G401 (cell line): ENCODE results near the gene NUDT14. TPM values are rescaled to one million over a fixed set of nuclear protein-coding genes. Genes with fewer than 3 reads are reported as not detected.

Source experiments
- DNase-seq: peaks from one replicate; pipeline ENCODE4 v3.0.0-alpha.2; 2015; ENCODE audit warnings: low spot score
- in situ Hi-C: cut with HindIII; loops from 2 replicates; pipeline ENCODE4 v1.10.0; 2016; ENCODE audit warnings: low sequenced_read_pairs, mixed read lengths
- total RNA-seq: library from RNA; depleted of rRNA; stranded (reverse); fragments of >200 nt; shearing (Covaris generic); gene quantifications from 2 replicates; pipeline ENCODE4 v1.2.3, GENCODE V29; 2014

Gene NUDT14
- total RNA-seq, 1 experiment from 2014 or later: 39.0 TPM

- in situ Hi-C loops: no loop called here
- no peak for DNase-seq
Observed at GRCh38 chr14:105141486-105142281, 39.4 kb downstream of the NUDT14 start.

DNA sequence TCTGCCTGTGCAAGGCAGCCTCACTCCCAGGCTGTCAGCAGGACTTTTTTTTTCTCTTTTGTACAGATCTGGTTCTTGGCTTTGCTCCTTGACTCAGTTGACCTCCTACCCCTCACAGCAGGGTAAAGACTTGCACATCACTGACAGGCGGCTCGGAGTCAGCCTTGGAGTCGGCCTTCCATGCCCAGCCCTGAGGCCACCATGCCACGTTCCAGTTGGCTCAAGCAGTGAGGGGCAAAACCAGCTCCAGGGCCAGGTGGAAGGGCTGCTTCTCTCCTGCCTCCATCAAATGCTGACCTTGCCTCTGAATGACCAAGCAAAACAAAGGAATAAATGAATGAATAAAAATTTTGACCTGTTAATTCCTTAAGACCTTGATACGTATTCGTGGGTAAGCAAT lies 40.1 kb downstream of the NUDT14 start:
- in situ Hi-C loops: no loop called here

GRCh38 chr14:105140581-105140980 lies 40.5 kb downstream of the NUDT14 start:
- in situ Hi-C loops: no loop called here
- DNase-seq: no peak

More for the DNA sequence above, 40.1 kb downstream of the NUDT14 start:
- no peak for DNase-seq

DNA sequence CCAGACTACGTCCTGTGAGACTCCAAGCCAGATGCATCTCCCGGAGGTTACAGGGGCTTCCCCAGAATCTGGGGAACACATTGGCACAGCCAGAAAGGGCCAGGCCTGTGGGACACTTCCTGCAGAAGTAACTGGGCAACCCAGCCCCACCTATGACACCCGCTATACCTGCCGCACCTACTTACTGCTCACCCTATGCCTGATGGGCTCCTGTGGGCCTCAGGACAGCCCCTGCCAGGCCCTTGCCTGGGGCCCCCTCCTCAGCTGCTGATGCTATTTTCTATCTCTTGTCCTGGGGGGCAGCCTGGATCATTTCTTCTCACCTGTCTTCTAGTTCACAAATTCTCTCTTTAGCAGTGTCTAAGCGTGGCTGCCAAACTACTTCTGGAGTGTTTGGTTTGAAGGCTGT lies 41.3 kb downstream of the NUDT14 start:
- DNase-seq: no peak
- in situ Hi-C loops: no loop called here

- DNase-seq: no peak
- in situ Hi-C loops: no loop called here
Observed at GRCh38 chr14:105139212-105139825, 41.8 kb downstream of the NUDT14 start.

GRCh38 chr14:105138551-105139111 lies 42.5 kb downstream of the NUDT14 start:
- in situ Hi-C loops: no loop called here

GRCh38 chr14:105138021-105138541 lies 43.0 kb downstream of the NUDT14 start:
- in situ Hi-C loops: no loop called here
- DNase-seq: no peak

More at GRCh38 chr14:105138551-105139111, 42.5 kb downstream of the NUDT14 start:
- no peak for DNase-seq

DNA sequence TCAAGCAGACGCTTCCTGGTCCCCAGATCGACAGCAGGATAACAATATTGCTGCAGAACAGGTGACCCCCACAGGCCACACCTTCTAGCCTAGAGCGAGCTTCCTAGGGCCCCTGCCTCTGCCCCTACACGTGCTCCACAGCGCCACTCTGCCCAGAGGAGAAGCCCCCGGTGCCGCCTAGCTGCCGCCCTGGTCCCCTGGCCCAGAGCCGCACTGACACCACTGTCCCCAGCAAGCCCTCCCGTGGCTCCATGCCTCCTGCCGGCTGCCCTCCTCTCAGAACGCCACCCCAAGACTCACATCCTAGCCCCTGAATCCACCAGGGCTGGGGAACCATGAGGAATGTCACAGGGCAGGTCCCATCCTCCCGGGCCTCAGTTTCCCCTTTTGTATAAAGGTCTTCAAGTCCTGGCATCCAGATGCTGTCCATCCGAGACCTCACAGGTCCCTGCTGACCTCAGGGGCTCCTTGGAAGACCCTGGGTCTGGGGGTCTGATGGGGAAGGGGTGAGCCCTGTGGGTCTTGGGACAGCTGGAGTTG lies 43.6 kb downstream of the NUDT14 start:
- in situ Hi-C loops: no loop called here
- no peak for DNase-seq

GRCh38 chr14:105136401-105137322 lies 44.5 kb downstream of the NUDT14 start:
- in situ Hi-C loops: no loop called here

DNA sequence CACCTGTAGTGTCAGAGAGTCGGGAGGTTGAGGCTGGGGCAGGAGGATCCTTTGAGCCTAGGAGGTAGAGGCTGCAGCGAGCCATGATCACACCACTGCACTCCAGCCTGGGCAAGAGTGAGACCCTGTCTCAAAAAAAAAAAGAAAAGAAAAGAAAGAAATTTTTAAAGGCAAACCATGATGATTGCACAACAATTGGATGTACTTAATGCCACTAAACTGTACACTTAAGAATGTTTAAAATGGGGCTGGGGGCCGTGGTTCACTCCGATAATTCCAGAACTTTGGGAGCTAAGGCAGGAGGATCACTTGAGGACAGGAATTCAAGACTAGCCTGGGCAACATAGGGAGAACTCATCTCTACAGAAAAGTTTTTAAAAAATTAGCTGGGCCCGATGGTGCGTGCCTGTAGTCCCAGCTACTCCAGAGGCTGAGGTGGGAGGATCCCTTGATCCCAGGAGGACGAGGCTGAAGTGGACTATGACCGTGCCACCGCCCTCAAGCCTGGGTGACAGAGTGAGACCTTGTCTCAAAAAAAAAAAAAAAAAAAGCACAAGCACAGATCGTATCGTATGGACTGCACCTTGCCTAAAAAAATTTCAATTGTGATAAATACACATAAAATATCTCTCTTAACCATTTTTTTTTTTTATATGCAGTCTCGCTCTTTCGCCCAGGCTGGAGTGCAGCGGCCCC lies 45.3 kb downstream of the NUDT14 start:
- no peak for DNase-seq
- in situ Hi-C loops: no loop called here

More at GRCh38 chr14:105136401-105137322, 44.5 kb downstream of the NUDT14 start:
- DNase-seq: no peak

GRCh38 chr14:105132921-105133654 lies 48.0 kb downstream of the NUDT14 start:
- in situ Hi-C loops: no loop called here
- no peak for DNase-seq

GRCh38 chr14:105131241-105131640 lies 49.9 kb downstream of the NUDT14 start:
- no peak for DNase-seq
- in situ Hi-C loops: no loop called here

- in situ Hi-C loops: no loop called here
- no peak for DNase-seq
Observed at GRCh38 chr14:105128059-105128458, 53.1 kb downstream of the NUDT14 start.

- no peak for DNase-seq
- in situ Hi-C loops: no loop called here
Observed at GRCh38 chr14:105126981-105127329, 54.2 kb downstream of the NUDT14 start.

DNA sequence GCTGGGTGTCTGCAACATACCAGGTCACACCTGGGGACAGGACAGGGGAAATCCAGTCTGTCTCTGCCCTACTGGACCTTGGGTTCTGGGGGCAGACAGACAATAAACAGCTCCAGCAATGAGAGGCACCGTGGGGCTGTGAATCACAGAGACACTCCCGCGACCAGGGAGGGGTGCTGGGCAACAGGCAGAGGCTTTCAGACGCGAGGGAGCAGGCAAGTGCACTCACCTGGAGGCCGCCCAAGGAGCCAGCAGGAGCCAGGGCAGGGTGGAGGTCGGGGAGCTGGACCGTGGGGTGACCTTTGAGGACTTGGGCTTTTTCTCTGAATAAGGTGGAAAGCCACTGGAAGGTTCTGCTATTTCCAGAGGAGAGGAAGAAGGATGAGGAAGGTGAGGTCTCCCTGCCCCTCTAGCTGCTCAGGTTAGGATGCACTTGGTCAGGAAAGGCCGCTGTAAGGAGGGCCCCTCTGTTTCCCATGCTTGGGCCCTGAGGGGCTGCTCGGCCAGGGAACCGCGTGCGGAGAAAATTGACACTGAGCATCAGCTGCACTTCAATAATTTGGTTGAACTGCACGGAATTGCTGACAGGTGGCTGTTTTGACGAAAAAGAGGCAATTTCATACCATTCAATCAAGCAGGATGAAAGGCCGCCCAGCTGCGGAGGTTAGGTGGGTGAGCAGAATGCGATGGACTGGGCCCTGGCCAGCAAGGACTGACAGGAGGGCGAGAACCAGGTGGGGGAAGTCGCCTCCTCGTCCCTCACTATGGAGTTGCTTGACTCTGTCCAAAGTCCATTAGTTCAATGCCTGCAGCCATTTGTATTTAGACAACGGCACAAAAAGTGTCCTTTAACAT lies 54.8 kb downstream of the NUDT14 start:
- in situ Hi-C loops: no loop called here
- DNase-seq: no peak

DNA sequence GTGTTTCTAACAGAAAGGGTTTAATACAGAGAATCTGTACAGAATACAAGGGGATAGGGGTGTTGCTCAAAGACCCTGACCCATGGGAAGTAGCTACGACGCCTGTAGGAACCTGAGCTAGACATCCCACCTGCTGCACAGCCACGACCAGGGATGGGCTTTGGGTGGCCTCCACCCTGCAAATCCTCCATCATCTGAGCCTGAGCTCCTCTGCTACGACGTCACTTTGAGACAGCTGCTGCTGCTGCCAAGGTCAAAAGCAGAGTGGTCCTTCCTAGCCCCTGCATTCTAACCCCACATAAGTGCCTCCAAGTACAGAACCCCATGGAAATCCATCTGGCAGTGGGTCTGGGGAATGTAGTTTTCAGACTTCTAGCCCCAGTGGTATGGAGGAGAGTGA lies 56.3 kb downstream of the NUDT14 start:
- no peak for DNase-seq
- in situ Hi-C loops: no loop called here
